K562 (cell line): ENCODE results near the gene KLHDC10. TPM values are rescaled to one million over a fixed set of nuclear protein-coding genes. Genes with fewer than 3 reads are reported as not detected.

ENCODE experiments used
- GABPB2 ChIP-seq: fragments of 250-450 bp; sonication (Bioruptor Pico); conservative IDR thresholded peaks from 2 replicates; pipeline ENCODE4 v1.5.1; 2021; ENCODE audit warnings: mild to moderate bottlenecking
- L3MBTL2 ChIP-seq: fragments of 450-650 bp; IDR thresholded peaks from 2 replicates; pipeline ENCODE4 v1.6.1; 2016; ENCODE audit warnings: mild to moderate bottlenecking, moderate library complexity
- MAX ChIP-seq: sonication (generic); formaldehyde crosslinking; IDR thresholded peaks from 2 replicates; pipeline ENCODE4 v1.9.0; 2022; ENCODE audit warnings: mild to moderate bottlenecking, missing genetic modification reagents
- NEUROD1 ChIP-seq: fragments of 150-350 bp; IDR thresholded peaks from 2 replicates; pipeline ENCODE4 v1.6.1; 2014; ENCODE audit warnings: borderline replicate concordance, low read length, low read depth; ENCODE audit not compliant: partially characterized antibody
- NFIC ChIP-seq: fragments of 450-650 bp; IDR thresholded peaks from 2 replicates; pipeline ENCODE4 v1.6.1; 2017; ENCODE audit warnings: mild to moderate bottlenecking, inconsistent platforms
- POLR2G ChIP-seq: fragments of 200-400 bp; formaldehyde crosslinking; IDR thresholded peaks from 2 replicates; pipeline ENCODE4 v1.6.1; 2017; ENCODE audit warnings: low read depth, mild to moderate bottlenecking, antibody characterized with exemption, low read length, moderate library complexity
- SMAD1 ChIP-seq: fragments of 150-350 bp; IDR thresholded peaks from 2 replicates; pipeline ENCODE4 v1.6.1; 2014; ENCODE audit warnings: low read length, low read depth; ENCODE audit not compliant: partially characterized antibody
- SMAD4 ChIP-seq: fragments of 250-450 bp; sonication (Bioruptor Pico); conservative IDR thresholded peaks from 2 replicates; pipeline ENCODE4 v1.8.0; 2021; ENCODE audit warnings: inconsistent platforms, mild to moderate bottlenecking, moderate library complexity
- XRCC4 ChIP-seq: IDR thresholded peaks from one replicate; pipeline ENCODE4 v1.6.1; 2011; ENCODE audit not compliant: insufficient read depth, insufficient read length; ENCODE audit errors: extremely low read depth
- ZBTB33 ChIP-seq: sonication (generic); formaldehyde crosslinking; IDR thresholded peaks from 2 replicates; pipeline ENCODE4 v1.8.1; 2023; ENCODE audit warnings: mild to moderate bottlenecking, missing genetic modification reagents
- ZKSCAN8 ChIP-seq: fragments of 200-800 bp; sonication (Bioruptor generic); IDR thresholded peaks from 2 replicates; pipeline ENCODE4 v1.6.1; 2016; ENCODE audit warnings: missing genetic modification characterization, missing compliant biosample characterization
- ZNF318 ChIP-seq, 2 experiments: fragments of 450-650 bp; IDR thresholded peaks; 2 replicates each; pipeline ENCODE4 v1.6.1; 2016; ENCODE audit warnings: mild to moderate bottlenecking in 2 of 2, borderline replicate concordance in 1 of 2, low read depth in 1 of 2, moderate library complexity in 1 of 2
- polyA plus RNA-seq, 8 experiments: library from polyadenylated mRNA; depleted of rRNA in 4 of 8; stranded (reverse) in 5 of 8; unstranded in 3 of 8; fragments of >200 nt; fragmentation: Nextera tagmentation in 2 of 8; fragmentation: Illumina TruSeq in 1 of 8; extraction: Ambion mirVana in 2 of 8; extraction: Trizol in 1 of 8; gene quantifications; 2 replicates each; pipeline versions ENCODE4 v1.2.1 to v1.2.3, GENCODE V29; 2011 to 2014; ENCODE audit warnings: inconsistent platforms in 1 of 8, missing spikeins in 1 of 8
- total RNA-seq, 7 experiments: library from RNA; depleted of rRNA in 6 of 7; stranded (reverse); fragments of >200 nt in 6 of 7; fragmentation: Illumina TruSeq in 2 of 7; extraction: Trizol in 2 of 7; gene quantifications; 2 replicates each; pipeline versions ENCODE4 v1.2.1 to v1.2.3, GENCODE V29; 2011 to 2021; ENCODE audit warnings: low replicate concordance in 1 of 7
- TF ChIP-seq, protein P1 (sequence below): fragments of 250-450 bp; sonication (Bioruptor Pico); IDR thresholded peaks from 2 replicates; pipeline ENCODE4 v1.8.0; 2022; ENCODE audit warnings: inconsistent platforms
- TF ChIP-seq, protein P2 (sequence below), 2 experiments: IDR thresholded peaks; 2 replicates each; pipeline ENCODE4 v1.6.1; 2011; ENCODE audit warnings: borderline replicate concordance in 1 of 2, control low read depth in 1 of 2, low read depth in 1 of 2, low read length in 1 of 2, mild to moderate bottlenecking in 1 of 2, mixed read lengths in 1 of 2, moderate library complexity in 1 of 2; ENCODE audit not compliant: insufficient read depth in 1 of 2, insufficient read length in 1 of 2, poor library complexity in 1 of 2, severe bottlenecking in 1 of 2; ENCODE audit errors: extremely low read depth in 1 of 2

KLHDC10 gene
- total and polyA plus RNA-seq, 9 of the 15 experiments (the other 6 are each of a cell fraction or from before 2014, with no cell fraction given), result 9.8 to 80.5 (median 31.4) TPM

- TF ChIP-seq, protein P1, sequence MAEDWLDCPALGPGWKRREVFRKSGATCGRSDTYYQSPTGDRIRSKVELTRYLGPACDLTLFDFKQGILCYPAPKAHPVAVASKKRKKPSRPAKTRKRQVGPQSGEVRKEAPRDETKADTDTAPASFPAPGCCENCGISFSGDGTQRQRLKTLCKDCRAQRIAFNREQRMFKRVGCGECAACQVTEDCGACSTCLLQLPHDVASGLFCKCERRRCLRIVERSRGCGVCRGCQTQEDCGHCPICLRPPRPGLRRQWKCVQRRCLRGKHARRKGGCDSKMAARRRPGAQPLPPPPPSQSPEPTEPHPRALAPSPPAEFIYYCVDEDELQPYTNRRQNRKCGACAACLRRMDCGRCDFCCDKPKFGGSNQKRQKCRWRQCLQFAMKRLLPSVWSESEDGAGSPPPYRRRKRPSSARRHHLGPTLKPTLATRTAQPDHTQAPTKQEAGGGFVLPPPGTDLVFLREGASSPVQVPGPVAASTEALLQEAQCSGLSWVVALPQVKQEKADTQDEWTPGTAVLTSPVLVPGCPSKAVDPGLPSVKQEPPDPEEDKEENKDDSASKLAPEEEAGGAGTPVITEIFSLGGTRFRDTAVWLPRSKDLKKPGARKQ (CRISPR knock-in tag), result no peak
- TF ChIP-seq POLR2G (0 out of 2 replicates have a peak, but pooled peaks have one; percentile 7), MAX (CRISPR knock-in tag) (no peak), ZBTB33 (peak; percentile 80), ZNF318 (IDR thresholded peaks at IDR 0.05; ENCODE audit: borderline replicate concordance in 1 of 2, low read depth in 1 of 2) (no peak), NFIC (no peak), XRCC4 (no peak), ZKSCAN8 (CRISPR knock-in tag) (no peak), SMAD1 (no peak), SMAD4 (CRISPR knock-in tag) (no peak), NEUROD1 (no peak), L3MBTL2 (peak; percentile 77), GABPB2 (no peak)
- TF ChIP-seq, protein P2, sequence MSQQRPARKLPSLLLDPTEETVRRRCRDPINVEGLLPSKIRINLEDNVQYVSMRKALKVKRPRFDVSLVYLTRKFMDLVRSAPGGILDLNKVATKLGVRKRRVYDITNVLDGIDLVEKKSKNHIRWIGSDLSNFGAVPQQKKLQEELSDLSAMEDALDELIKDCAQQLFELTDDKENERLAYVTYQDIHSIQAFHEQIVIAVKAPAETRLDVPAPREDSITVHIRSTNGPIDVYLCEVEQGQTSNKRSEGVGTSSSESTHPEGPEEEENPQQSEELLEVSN (IDR thresholded peaks at IDR 0.05; ENCODE audit: borderline replicate concordance in 1 of 2, extremely low read depth in 1 of 2, insufficient read depth in 1 of 2, insufficient read length in 1 of 2, low read depth in 1 of 2, low read length in 1 of 2, poor library complexity in 1 of 2, severe bottlenecking in 1 of 2), result peak; percentile 46 to 49
Measured at GRCh38 chr7:130157700-130158099, 87.4 kb downstream of the KLHDC10 start (continued).
